GM12865 (cell line): ENCODE data around the gene RNF13.
"Not testable (repeated sequence)": the region's sequence is repeated elsewhere in the genome, so short reads cannot be mapped to it uniquely, and the experiment has no call there.

Source experiments
- DNase-seq: peaks from one replicate; pipeline ENCODE4 v3.0.0; 2010; ENCODE audit warnings: low read depth
- H3K4me3 ChIP-seq: 2 replicates; pipeline ENCODE4 v1.5.1; 2011; ENCODE audit warnings: mild to moderate bottlenecking, low read depth, low read length, control low read depth
- CTCF ChIP-seq: IDR thresholded peaks from 2 replicates; pipeline ENCODE4 v1.5.1; 2011; ENCODE audit warnings: low read length, control low read depth, low read depth, inconsistent platforms; ENCODE audit not compliant: insufficient read depth; ENCODE audit errors: missing control alignments

The RNF13 gene

GRCh38 chr3:149933008-149933407 is 120.0 kb downstream of the RNF13 start:
- H3K4me3 ChIP-seq: no peak overlapping the region
- DNase-seq: no peak
- no peak for TF ChIP-seq CTCF

GRCh38 chr3:149933858-149934257 is 120.8 kb downstream of the RNF13 start:
- peak; percentile 7 for DNase-seq
- no peak overlapping the region for H3K4me3 ChIP-seq
- no peak for TF ChIP-seq CTCF

- TF ChIP-seq CTCF: no peak
- H3K4me3 ChIP-seq: no peak overlapping the region
- no peak for DNase-seq
Observed at GRCh38 chr3:149934524-149934923, 121.5 kb downstream of the RNF13 start.

GRCh38 chr3:149936812-149937230 is 123.8 kb downstream of the RNF13 start:
- peak; percentile 71 for DNase-seq
- peak; percentile 80 for TF ChIP-seq CTCF

GRCh38 chr3:149938392-149939055 is 125.5 kb downstream of the RNF13 start:
- not testable (repeated sequence) for DNase-seq, H3K4me3 ChIP-seq

More at GRCh38 chr3:149936812-149937230, 123.8 kb downstream of the RNF13 start:
- no peak overlapping the region for H3K4me3 ChIP-seq

GRCh38 chr3:149941186-149941585 is 128.2 kb downstream of the RNF13 start:
- H3K4me3 ChIP-seq: no peak overlapping the region
- DNase-seq: no peak
- TF ChIP-seq CTCF: no peak

GRCh38 chr3:149941946-149942345 is 128.9 kb downstream of the RNF13 start:
- no peak for TF ChIP-seq CTCF
- DNase-seq: no peak
- no peak overlapping the region for H3K4me3 ChIP-seq

GRCh38 chr3:149942409-149942808 is 129.4 kb downstream of the RNF13 start:
- no peak overlapping the region for H3K4me3 ChIP-seq
- TF ChIP-seq CTCF: no peak
- no peak for DNase-seq

GRCh38 chr3:149943966-149944365 is 131.0 kb downstream of the RNF13 start:
- not testable (repeated sequence) for H3K4me3 ChIP-seq, DNase-seq
